Stomach (tissue), 9 donors: Measurements from ENCODE around the gene C1orf159. TPM values are rescaled to one million over a fixed set of nuclear protein-coding genes. Genes with fewer than 3 reads are reported as not detected.

ENCODE experiments used
- DNase-seq, 2 donors: peaks; one replicate each; pipeline versions ENCODE4 v3.0.0 to v3.0.0-alpha.2; 2013 to 2019
- H3K27ac ChIP-seq, 5 donors: fragments of 200-600 bp in 4 of 5; sonication (generic) in 4 of 5; one replicate each; pipeline ENCODE4 v1.5.1; 2013 to 2019; ENCODE audit warnings: mild to moderate bottlenecking in 1 of 5, moderate library complexity in 1 of 5
- H3K27me3 ChIP-seq, 3 donors: fragments of 200-600 bp; sonication (generic); one replicate each; pipeline ENCODE4 v1.5.1; 2017 to 2019; ENCODE audit warnings: mixed run types in 1 of 3
- H3K36me3 ChIP-seq, 4 donors: fragments of 200-600 bp; sonication (generic); 1 replicate in 3 of 4; 2 replicates in 1 of 4; pipeline ENCODE4 v1.5.1; 2016 to 2019
- H3K4me1 ChIP-seq, 4 donors: fragments of 200-600 bp; sonication (generic); one replicate each; pipeline ENCODE4 v1.5.1; 2016 to 2019
- H3K4me3 ChIP-seq, 4 donors: fragments of 200-600 bp; sonication (generic) in 3 of 4; one replicate each; pipeline ENCODE4 v1.5.1; 2016 to 2019; ENCODE audit warnings: mild to moderate bottlenecking in 1 of 4
- H3K9me3 ChIP-seq, 4 donors: fragments of 200-600 bp; sonication (generic); one replicate each; pipeline ENCODE4 v1.5.1; 2016 to 2019
- EP300 ChIP-seq: sonication (generic); formaldehyde crosslinking; IDR thresholded peaks from one replicate; pipeline ENCODE4 v1.6.1; 2017; ENCODE audit warnings: antibody characterized with exemption
- POLR2A ChIP-seq, 4 donors: fragments of 450-650 bp; IDR thresholded peaks; one replicate each; pipeline ENCODE4 v1.6.1; 2016; ENCODE audit warnings: antibody characterized with exemption in 4 of 4, control low read depth in 2 of 4, mild to moderate bottlenecking in 1 of 4, moderate library complexity in 1 of 4
- POLR2AphosphoS5 ChIP-seq, 3 donors: sonication (generic); formaldehyde crosslinking; IDR thresholded peaks; one replicate each; pipeline ENCODE4 v1.6.1; 2016; ENCODE audit warnings: antibody characterized with exemption in 3 of 3
- WGBS, 5 donors: extraction: QIAGEN DNeasy Blood & Tissue Kit in 3 of 5; methylation state at CpG; one replicate each; pipeline versions ENCODE4 v1.1.5 to v1.1.7; 2013 to 2018; 5-methylcytosine and 5-hydroxymethylcytosine counted together
- intact Hi-C: fragments of 100-400 bp; cut with DNase I; formaldehyde crosslinking; loops from one replicate; pipeline ENCODE4 v1.15.1; 2023; ENCODE audit warnings: low total_unique reads
- polyA plus RNA-seq, 3 donors: library from polyadenylated mRNA; stranded (reverse); fragments of 200-250 nt; gene quantifications; one replicate each; pipeline ENCODE4 v1.2.3, GENCODE V29; 2013
- total RNA-seq, 5 donors: library from RNA; depleted of rRNA; stranded (reverse); fragments of >200 nt; gene quantifications; one replicate each; pipeline versions ENCODE4 v1.1.0 to v1.2.3, GENCODE V29; 2014 to 2016
- TF ChIP-seq, protein P1 (sequence below), 7 experiments: fragments of 450-650 bp in 4 of 7; fragments of 200-600 bp in 3 of 7; sonication (generic) in 3 of 7; IDR thresholded peaks; one replicate each; pipeline ENCODE4 v1.5.1; 2016 to 2019; ENCODE audit warnings: antibody characterized with exemption in 7 of 7, control low read depth in 2 of 7, mild to moderate bottlenecking in 1 of 7
- donor health status: healthy with polysubstance abuse.
- donor health status: Bipolar disorder and iron deficiency.
- donor health status: healthy.

The C1orf159 gene
- total and polyA plus RNA-seq, 8 donors: 10.2 to 67.0 (median 18.5) TPM

DNA sequence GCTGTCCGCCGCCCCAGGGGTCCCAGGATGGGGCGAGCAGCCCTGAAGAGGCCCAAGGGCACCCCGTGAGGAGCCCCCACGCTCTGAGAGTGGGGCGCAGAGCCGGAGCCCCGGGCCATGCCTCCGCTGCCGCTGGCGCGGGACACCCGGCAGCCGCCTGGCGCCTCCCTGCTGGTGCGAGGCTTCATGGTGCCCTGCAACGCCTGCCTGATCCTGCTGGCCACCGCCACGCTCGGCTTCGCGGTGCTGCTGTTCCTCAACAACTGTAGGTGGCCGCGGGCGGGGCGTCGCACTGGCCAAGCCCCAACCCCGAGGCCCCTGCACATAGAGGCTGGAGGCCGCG lies 81.5 kb downstream of the C1orf159 start:
- 67 to 90% (median 77%) methylated on average over 22 to 30 of the region's 30 CpGs for WGBS, 5 donors
- no peak for TF ChIP-seq EP300
- TF ChIP-seq POLR2A (IDR thresholded peaks at IDR 0.05): no peak
- TF ChIP-seq POLR2AphosphoS5 (IDR thresholded peaks at IDR 0.05): no peak
- TF ChIP-seq, protein P1, sequence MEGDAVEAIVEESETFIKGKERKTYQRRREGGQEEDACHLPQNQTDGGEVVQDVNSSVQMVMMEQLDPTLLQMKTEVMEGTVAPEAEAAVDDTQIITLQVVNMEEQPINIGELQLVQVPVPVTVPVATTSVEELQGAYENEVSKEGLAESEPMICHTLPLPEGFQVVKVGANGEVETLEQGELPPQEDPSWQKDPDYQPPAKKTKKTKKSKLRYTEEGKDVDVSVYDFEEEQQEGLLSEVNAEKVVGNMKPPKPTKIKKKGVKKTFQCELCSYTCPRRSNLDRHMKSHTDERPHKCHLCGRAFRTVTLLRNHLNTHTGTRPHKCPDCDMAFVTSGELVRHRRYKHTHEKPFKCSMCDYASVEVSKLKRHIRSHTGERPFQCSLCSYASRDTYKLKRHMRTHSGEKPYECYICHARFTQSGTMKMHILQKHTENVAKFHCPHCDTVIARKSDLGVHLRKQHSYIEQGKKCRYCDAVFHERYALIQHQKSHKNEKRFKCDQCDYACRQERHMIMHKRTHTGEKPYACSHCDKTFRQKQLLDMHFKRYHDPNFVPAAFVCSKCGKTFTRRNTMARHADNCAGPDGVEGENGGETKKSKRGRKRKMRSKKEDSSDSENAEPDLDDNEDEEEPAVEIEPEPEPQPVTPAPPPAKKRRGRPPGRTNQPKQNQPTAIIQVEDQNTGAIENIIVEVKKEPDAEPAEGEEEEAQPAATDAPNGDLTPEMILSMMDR (IDR thresholded peaks at IDR 0.05): no peak
- Histone ChIP-seq H3K27me3 (peaks cover 0 to 81% (median 27%) of the 10 kb centered on the region in 3 donors), H3K36me3 (peaks cover 0 to 23% (median 2%) of the 10 kb centered on the region in 4 donors), H3K9me3 (no peaks in the 10 kb centered on the region), H3K27ac (no peak overlapping the region), H3K4me1 (peaks cover 25 to 37% (median 36%) of the 10 kb centered on the region in 4 donors), H3K4me3 (peak overlapping the region in 1 of 4 donors; percentile 52)
- DNase-seq: no peak
- intact Hi-C loops: no loop called here

DNA sequence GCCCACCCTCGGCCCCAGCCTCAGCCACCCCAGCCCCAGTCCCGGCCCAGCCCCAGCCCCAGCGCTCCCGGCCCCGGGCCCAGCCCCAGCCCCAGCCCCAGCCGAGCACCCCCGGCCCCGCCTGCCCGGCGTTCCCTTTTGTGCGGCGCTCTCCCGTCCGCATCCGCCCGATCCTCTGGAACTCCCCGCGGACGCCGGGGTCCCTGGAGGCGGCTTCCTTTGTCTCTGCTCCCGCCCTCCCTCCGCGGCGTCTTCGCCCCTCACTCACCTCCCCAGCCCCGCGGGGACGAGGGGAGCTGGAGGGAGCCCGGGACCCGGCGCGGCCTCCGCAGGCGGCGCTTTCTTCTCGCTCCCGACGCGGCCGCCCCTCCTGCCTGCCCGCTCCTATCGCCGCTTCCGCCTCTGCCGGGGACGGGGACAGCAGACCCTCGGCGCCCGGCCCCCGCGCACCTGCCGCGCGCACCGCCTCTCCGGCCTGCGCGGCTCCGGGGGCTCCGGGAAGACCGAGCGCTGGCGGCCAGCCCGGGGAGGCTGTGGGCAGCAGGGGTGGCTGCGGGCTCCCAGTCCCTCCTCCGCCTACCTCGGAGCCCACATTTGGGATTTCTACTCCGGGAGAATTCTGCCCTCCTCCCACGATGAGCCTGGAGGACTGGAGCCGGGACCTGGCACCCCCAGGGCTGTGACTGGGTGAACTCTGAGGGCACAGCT lies 82.0 kb downstream of the C1orf159 start:
- intact Hi-C loops: no loop called here
- WGBS, 5 donors: 8 to 17% (median 12%) methylated on average over 57 to 71 of the region's 71 CpGs
- peaks cover 23 to 32% (median 31%) of the 10 kb centered on the region in 4 donors for H3K4me1 ChIP-seq
- peaks cover 0 to 75% (median 27%) of the 10 kb centered on the region in 3 donors for H3K27me3 ChIP-seq
- no peaks in the 10 kb centered on the region for H3K9me3 ChIP-seq
- TF ChIP-seq, protein P1 (IDR thresholded peaks at IDR 0.05): no peak
- TF ChIP-seq EP300: no peak
- TF ChIP-seq POLR2A (IDR thresholded peaks at IDR 0.05): no peak
- no peak for TF ChIP-seq POLR2AphosphoS5 (IDR thresholded peaks at IDR 0.05)
- peak in 1 of 2 donors; percentile 54 for DNase-seq
- H3K36me3 ChIP-seq: peaks cover 0 to 23% (median 2%) of the 10 kb centered on the region in 4 donors
- no peak overlapping the region for H3K27ac ChIP-seq
- H3K4me3 ChIP-seq: peak overlapping the region; percentile 49 to 53 (median 52)

DNA sequence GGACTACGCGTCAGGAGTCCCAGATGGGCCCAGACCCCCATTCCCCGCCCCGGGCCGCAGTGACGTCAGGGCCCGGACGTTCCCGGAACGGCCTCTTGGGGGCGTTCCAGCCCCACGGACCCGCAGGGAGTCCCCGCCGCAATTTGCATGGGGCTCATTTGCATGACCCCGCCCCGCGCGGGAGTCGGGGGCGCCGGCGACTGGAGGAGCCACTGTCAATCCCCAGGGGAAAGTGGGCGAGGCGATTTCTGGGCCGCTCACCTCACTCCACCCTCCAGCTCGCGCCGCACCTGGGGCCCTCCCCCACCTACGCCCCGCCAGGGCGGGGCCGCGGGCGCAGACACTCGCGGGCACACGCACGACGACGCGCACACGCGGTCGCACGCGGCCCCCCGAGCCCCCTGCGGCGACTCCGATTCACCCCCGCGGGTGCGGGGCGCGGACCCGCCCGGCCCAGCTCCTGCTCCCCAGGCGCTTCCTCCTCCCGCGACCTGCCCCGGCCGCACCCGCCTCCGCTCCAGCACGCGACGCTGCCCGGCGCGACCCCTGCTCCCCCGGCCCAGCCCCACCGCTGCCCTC lies 82.8 kb downstream of the C1orf159 start:
- 2 to 40% (median 6%) methylated on average over 2 to 72 of the region's 73 CpGs for WGBS, 5 donors
- intact Hi-C loops: no loop called here
- H3K4me1 ChIP-seq: peaks cover 23 to 31% (median 30%) of the 10 kb centered on the region in 4 donors
- DNase-seq: peak; percentile 92 to 97
- peak overlapping the region in 2 of 5 donors; percentile 36 to 38 for H3K27ac ChIP-seq
- H3K9me3 ChIP-seq: no peaks in the 10 kb centered on the region
- H3K36me3 ChIP-seq: peaks cover 0 to 23% (median 2%) of the 10 kb centered on the region in 4 donors
- peaks cover 0 to 68% (median 27%) of the 10 kb centered on the region in 3 donors for H3K27me3 ChIP-seq
- TF ChIP-seq POLR2A (IDR thresholded peaks at IDR 0.05) (no peak), EP300 (no peak), POLR2AphosphoS5 (IDR thresholded peaks at IDR 0.05) (peak in 1 of 3 donors; percentile 55)
- TF ChIP-seq, protein P1 (IDR thresholded peaks at IDR 0.05): peak in 6 of 7 experiments; percentile 44 to 75 (median 62)
- H3K4me3 ChIP-seq: peak overlapping the region; percentile 49 to 53 (median 52)

DNA sequence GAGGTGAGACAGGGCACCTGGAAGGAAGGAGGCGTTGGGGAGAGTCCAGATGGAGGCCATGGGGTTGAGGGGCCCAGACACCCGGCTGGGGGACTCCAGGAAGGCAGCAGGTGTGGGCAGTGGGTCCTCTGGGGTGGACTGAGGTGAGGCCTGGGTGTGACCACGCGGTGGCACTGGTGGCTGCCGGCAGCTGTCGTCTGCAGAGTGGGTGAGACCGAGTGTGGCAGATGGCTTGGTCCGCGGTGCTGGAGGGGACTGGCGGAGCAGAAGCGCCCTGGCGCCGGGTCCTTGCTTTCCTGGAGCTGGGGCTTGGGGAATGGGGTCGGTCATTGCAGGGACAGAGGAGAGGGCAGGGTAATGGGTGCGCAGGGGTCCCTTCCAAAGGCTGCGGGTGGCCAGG lies 83.5 kb downstream of the C1orf159 start:
- H3K9me3 ChIP-seq: no peaks in the 10 kb centered on the region
- H3K27ac ChIP-seq: peak overlapping the region in 2 of 5 donors; percentile 36 to 38
- H3K4me1 ChIP-seq: peaks cover 23 to 30% (median 29%) of the 10 kb centered on the region in 4 donors
- H3K4me3 ChIP-seq: peak overlapping the region; percentile 49 to 53 (median 52)
- WGBS, 5 donors: 19 to 30% (median 24%) methylated on average over 10 to 16 of the region's 16 CpGs
- peaks cover 0 to 29% (median 2%) of the 10 kb centered on the region in 4 donors for H3K36me3 ChIP-seq
- peaks cover 0 to 61% (median 27%) of the 10 kb centered on the region in 3 donors for H3K27me3 ChIP-seq
- DNase-seq: peak; percentile 61 to 77
- intact Hi-C loops: no loop called here
- TF ChIP-seq POLR2A (IDR thresholded peaks at IDR 0.05): no peak
- no peak for TF ChIP-seq EP300
- TF ChIP-seq POLR2AphosphoS5 (IDR thresholded peaks at IDR 0.05): no peak
- TF ChIP-seq, protein P1 (IDR thresholded peaks at IDR 0.05): no peak
